GM06990 (cell line): ENCODE measurements around the gene OR51B2.
A peak's percentile ranks its signal among the peaks of the same experiment; 100 is the strongest.

Source experiments
- DNase-seq: peaks from one replicate; pipeline ENCODE4 v3.0.0-alpha.2; 2011; ENCODE audit not compliant: insufficient read length; ENCODE audit errors: extremely low read depth
- H3K27me3 ChIP-seq: replicated peaks from 2 replicates; pipeline ENCODE4 v1.6.0; 2011; ENCODE audit warnings: low read length; ENCODE audit not compliant: control insufficient read depth, insufficient read depth
- H3K36me3 ChIP-seq: 2 replicates; pipeline ENCODE4 v1.5.1; 2011; ENCODE audit warnings: low read length; ENCODE audit not compliant: control insufficient read depth, insufficient read depth
- H3K4me3 ChIP-seq: replicated peaks from 2 replicates; pipeline ENCODE4 v1.5.1; 2011; ENCODE audit warnings: low read depth, mild to moderate bottlenecking, control low read depth, low read length
- TF ChIP-seq, protein P1 (sequence below): IDR thresholded peaks from 2 replicates; pipeline ENCODE4 v1.5.1; 2011; ENCODE audit warnings: low read length, control low read depth, mild to moderate bottlenecking, inconsistent platforms; ENCODE audit not compliant: insufficient read depth, poor library complexity, severe bottlenecking

The OR51B2 gene

DNA sequence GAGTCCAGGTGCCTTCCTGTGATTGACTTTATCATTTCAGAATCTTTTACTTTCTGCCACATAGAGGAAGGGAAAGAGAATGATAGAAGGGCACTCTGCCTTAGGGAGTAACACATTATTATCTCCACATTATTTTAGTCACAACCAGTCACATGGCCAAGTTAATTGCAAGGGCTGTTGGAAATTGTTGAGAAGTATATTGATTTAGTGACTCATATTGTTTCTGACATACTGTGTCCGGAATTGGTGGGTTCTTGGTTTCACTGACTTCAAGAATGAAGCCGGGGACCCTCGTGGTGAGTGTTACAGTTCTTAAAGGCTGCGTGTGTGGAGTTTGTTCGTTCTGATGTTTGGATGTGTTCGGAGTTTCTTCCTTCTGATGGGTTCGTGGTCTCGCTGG is 31.1 kb downstream of the OR51B2 start:
- TF ChIP-seq, protein P1, sequence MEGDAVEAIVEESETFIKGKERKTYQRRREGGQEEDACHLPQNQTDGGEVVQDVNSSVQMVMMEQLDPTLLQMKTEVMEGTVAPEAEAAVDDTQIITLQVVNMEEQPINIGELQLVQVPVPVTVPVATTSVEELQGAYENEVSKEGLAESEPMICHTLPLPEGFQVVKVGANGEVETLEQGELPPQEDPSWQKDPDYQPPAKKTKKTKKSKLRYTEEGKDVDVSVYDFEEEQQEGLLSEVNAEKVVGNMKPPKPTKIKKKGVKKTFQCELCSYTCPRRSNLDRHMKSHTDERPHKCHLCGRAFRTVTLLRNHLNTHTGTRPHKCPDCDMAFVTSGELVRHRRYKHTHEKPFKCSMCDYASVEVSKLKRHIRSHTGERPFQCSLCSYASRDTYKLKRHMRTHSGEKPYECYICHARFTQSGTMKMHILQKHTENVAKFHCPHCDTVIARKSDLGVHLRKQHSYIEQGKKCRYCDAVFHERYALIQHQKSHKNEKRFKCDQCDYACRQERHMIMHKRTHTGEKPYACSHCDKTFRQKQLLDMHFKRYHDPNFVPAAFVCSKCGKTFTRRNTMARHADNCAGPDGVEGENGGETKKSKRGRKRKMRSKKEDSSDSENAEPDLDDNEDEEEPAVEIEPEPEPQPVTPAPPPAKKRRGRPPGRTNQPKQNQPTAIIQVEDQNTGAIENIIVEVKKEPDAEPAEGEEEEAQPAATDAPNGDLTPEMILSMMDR = no peak
- no peak for DNase-seq
- H3K27me3 ChIP-seq = no peaks in the 10 kb centered on the region
- H3K4me3 ChIP-seq = no peak overlapping the region
- no peaks in the 10 kb centered on the region for H3K36me3 ChIP-seq

DNA sequence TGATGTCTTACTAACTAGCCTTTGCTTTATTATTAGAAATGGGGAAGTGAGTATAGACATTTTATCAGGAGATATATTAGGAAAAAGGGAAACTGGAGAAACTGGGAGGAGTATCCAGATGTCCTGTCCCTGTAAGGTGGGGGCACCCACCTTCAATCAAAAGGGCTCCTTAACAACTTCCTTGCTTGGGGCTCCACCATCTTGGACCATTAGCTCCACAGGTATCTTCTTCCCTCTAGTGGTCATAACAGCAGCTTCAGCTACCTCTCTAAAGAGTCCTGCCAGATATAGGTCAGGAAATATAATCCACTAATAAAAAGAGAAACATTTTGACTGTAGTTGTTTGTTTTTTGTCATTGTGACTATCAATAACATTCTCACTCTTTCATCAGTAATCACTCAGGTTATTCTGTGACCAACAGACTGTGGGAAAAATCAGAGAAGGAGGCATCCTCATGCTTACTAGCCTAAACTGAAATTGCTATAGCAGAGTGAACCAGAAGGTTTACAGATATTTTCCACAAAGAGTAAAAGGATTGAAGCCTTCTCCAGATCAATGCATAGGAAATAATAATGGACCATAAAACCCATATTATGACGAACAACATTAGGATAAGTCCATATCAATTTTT is 32.8 kb downstream of the OR51B2 start:
- TF ChIP-seq, protein P1 = peak; percentile 74
- Histone ChIP-seq H3K27me3 (no peaks in the 10 kb centered on the region), H3K36me3 (no peaks in the 10 kb centered on the region), H3K4me3 (no peak overlapping the region)
- DNase-seq = no peak

DNA sequence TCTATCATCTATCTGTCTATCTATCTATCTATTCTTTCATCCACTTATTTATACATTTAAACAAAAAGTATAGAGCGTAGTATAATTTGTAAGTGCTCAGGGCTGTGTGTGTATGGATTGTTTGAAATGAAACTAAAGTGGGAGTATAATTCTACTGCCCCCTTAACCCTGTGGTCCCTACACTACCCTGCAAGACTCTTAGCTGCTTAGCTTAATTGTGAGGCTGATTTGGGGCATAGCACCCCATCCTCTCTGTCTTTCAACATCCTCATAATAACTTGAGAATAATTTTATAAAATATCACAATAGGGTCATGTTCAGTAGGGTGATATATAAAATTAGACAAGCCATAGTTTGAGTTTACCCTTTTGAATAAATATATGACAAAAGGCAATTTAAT is 34.0 kb downstream of the OR51B2 start:
- TF ChIP-seq, protein P1 = no peak
- H3K4me3 ChIP-seq = no peak overlapping the region
- H3K27me3 ChIP-seq = no peaks in the 10 kb centered on the region
- DNase-seq = no peak
- H3K36me3 ChIP-seq = no peaks in the 10 kb centered on the region

DNA sequence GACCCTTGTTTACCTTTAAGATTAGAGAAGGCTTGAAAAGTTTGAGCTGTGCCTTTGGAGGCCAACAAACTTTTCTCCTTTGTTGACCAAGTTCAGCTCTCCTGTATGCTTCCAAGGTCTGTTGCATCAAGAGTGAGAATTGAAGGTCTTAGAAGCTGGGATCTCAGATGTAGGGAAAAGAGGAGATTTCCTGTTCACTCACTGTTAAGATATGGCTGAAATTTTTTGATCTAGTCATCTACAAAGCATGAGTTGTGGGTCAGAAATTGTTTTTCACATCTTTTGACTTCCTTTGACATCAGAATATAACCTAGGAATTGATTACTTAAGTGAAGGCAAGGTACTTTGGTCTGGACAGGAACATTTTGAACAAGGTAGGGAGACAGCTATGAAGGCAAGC is 34.4 kb downstream of the OR51B2 start:
- Histone ChIP-seq H3K4me3 (no peak overlapping the region), H3K36me3 (no peaks in the 10 kb centered on the region), H3K27me3 (no peaks in the 10 kb centered on the region)
- no peak for DNase-seq
- TF ChIP-seq, protein P1 = no peak

DNA sequence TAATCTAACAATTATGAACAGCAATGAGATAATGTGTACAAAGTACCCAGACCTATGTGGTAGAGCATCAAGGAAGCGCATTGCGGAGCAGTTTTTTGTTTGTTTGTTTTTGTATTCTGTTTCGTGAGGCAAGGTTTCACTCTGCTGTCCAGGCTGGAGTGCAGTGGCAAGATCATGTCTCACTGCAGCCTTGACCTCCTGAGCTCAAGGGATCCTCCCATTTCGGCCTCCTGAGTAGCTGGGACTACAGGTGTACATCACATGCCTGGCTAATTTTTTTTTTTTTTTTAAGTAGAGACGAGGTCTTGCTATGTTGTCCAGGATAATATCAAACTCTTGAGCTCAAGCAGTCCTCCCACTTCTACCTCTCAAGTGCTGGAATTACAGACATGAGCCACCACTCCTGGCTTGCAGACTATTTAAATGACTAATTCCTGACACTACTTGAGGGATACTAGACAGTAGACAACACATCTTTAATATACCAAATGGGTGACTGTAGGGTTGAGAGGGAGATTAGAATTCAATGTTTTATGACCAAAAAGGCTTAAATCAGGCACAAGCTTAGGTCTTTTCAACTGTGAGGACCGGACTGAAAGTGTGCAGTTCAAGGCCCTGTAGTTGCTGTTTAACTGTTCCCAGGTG is 35.1 kb downstream of the OR51B2 start:
- TF ChIP-seq, protein P1 = no peak
- no peak overlapping the region for H3K4me3 ChIP-seq
- H3K27me3 ChIP-seq = no peaks in the 10 kb centered on the region
- no peaks in the 10 kb centered on the region for H3K36me3 ChIP-seq
- DNase-seq = no peak
